Gastroesophageal sphincter (tissue), 4 donors: ENCODE measurements around the gene TRIM65. TPM values are rescaled to one million over a fixed set of nuclear protein-coding genes. Genes with fewer than 3 reads are reported as not detected.

ENCODE experiments used
- ATAC-seq: fragments of 150-250 bp; one replicate; pipeline ENCODE4 v1.9.1; 2016; ENCODE audit warnings: mild to moderate bottlenecking, moderate library complexity
- H3K27ac ChIP-seq, 4 donors: fragments of 200-600 bp; sonication (generic) in 3 of 4; 1 replicate in 3 of 4; 2 replicates in 1 of 4; pipeline ENCODE4 v1.5.1; 2016 to 2019
- H3K27me3 ChIP-seq: fragments of 200-600 bp; sonication (generic); one replicate; pipeline ENCODE4 v1.5.1; 2019
- H3K36me3 ChIP-seq, 2 donors: fragments of 200-600 bp; sonication (generic); one replicate each; pipeline ENCODE4 v1.5.1; 2019; ENCODE audit warnings: control low read depth in 1 of 2
- H3K4me1 ChIP-seq, 3 donors: fragments of 200-600 bp; sonication (generic); 1 replicate in 2 of 3; 2 replicates in 1 of 3; pipeline ENCODE4 v1.5.1; 2016 to 2019; ENCODE audit warnings: control low read depth in 2 of 3
- H3K4me3 ChIP-seq, 2 donors: fragments of 200-600 bp; sonication (generic); one replicate each; pipeline ENCODE4 v1.5.1; 2019; ENCODE audit warnings: mild to moderate bottlenecking in 1 of 2, moderate library complexity in 1 of 2
- H3K9me3 ChIP-seq, 3 donors: fragments of 200-600 bp; sonication (generic); one replicate each; pipeline ENCODE4 v1.5.1; 2017 to 2019; ENCODE audit warnings: control low read depth in 2 of 3
- EP300 ChIP-seq: sonication (generic); formaldehyde crosslinking; IDR thresholded peaks from one replicate; pipeline ENCODE4 v1.6.1; 2017; ENCODE audit warnings: antibody characterized with exemption, mild to moderate bottlenecking
- POLR2A ChIP-seq, 2 donors: fragments of 450-650 bp; IDR thresholded peaks; one replicate each; pipeline ENCODE4 v1.6.1; 2017; ENCODE audit warnings: antibody characterized with exemption in 2 of 2, mild to moderate bottlenecking in 2 of 2, moderate library complexity in 1 of 2
- POLR2AphosphoS5 ChIP-seq: sonication (generic); formaldehyde crosslinking; IDR thresholded peaks from one replicate; pipeline ENCODE4 v1.6.1; 2017; ENCODE audit warnings: antibody characterized with exemption
- WGBS, 2 donors: methylation state at CpG; one replicate each; pipeline ENCODE4 v1.1.5; 2018; ENCODE audit warnings: low coverage in 1 of 2; 5-methylcytosine and 5-hydroxymethylcytosine counted together
- total RNA-seq, 4 donors: library from RNA; depleted of rRNA; stranded (reverse); fragments of >200 nt; gene quantifications; one replicate each; pipeline ENCODE4 v1.1.0, GENCODE V29; 2016
- TF ChIP-seq, protein P1 (sequence below), 4 experiments: fragments of 200-600 bp in 2 of 4; fragments of 450-650 bp in 2 of 4; sonication (generic) in 1 of 4; IDR thresholded peaks; one replicate each; pipeline ENCODE4 v1.5.1; 2017 to 2019; ENCODE audit warnings: antibody characterized with exemption in 4 of 4, mild to moderate bottlenecking in 2 of 4, moderate library complexity in 2 of 4

Gene TRIM65
- total RNA-seq, 4 donors from 2014 or later = 18.7 to 34.4 (median 31.2) TPM

DNA sequence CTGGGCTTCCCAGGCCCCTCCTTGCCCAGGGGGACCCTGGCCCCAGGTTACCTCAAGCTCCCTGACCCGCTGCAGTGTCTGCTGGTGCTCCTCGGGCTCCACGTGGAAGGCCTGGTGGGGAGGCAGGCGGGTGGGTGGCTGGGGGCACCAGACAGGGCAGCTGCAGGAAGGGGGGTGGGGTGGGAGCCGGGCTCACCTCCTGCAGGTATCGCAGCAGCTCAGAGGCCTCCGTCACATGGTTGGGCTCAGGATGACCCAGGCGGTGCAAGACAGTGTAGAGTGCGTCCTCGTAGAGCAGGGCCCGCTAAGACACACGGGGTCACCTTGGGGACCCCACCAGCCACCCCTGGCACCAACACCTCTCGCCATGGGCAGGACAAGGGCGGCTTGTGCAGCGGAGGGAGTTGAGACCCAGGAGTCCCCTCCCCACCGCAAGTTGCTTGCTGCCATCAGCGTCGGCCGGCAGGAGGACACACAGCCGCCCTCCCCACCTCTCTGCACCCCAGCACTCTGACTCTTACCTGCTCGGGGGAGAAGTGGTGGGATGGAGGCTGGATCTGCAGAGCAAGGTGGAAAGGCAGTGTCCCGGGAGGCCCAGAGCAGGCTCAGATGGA lies 53.7 kb downstream of the TRIM65 start:
- no peak for ATAC-seq
- Histone ChIP-seq H3K36me3 (peaks cover 0 to 59% of the 10 kb centered on the region in 2 donors), H3K9me3 (no peaks in the 10 kb centered on the region), H3K27ac (peak overlapping the region in 1 of 4 donors; percentile 77), H3K4me3 (peak overlapping the region in 1 of 2 donors; percentile 33), H3K27me3 (no peaks in the 10 kb centered on the region), H3K4me1 (peaks cover 0 to 40% (median 22%) of the 10 kb centered on the region in 3 donors)
- no CpG with 5 or more reads among the region's 22 CpGs for WGBS, 2 donors
- no peak for TF ChIP-seq POLR2AphosphoS5
- no peak for TF ChIP-seq EP300
- TF ChIP-seq, protein P1, sequence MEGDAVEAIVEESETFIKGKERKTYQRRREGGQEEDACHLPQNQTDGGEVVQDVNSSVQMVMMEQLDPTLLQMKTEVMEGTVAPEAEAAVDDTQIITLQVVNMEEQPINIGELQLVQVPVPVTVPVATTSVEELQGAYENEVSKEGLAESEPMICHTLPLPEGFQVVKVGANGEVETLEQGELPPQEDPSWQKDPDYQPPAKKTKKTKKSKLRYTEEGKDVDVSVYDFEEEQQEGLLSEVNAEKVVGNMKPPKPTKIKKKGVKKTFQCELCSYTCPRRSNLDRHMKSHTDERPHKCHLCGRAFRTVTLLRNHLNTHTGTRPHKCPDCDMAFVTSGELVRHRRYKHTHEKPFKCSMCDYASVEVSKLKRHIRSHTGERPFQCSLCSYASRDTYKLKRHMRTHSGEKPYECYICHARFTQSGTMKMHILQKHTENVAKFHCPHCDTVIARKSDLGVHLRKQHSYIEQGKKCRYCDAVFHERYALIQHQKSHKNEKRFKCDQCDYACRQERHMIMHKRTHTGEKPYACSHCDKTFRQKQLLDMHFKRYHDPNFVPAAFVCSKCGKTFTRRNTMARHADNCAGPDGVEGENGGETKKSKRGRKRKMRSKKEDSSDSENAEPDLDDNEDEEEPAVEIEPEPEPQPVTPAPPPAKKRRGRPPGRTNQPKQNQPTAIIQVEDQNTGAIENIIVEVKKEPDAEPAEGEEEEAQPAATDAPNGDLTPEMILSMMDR (IDR thresholded peaks at IDR 0.05) = no peak
- no peak for TF ChIP-seq POLR2A (IDR thresholded peaks at IDR 0.05)

DNA sequence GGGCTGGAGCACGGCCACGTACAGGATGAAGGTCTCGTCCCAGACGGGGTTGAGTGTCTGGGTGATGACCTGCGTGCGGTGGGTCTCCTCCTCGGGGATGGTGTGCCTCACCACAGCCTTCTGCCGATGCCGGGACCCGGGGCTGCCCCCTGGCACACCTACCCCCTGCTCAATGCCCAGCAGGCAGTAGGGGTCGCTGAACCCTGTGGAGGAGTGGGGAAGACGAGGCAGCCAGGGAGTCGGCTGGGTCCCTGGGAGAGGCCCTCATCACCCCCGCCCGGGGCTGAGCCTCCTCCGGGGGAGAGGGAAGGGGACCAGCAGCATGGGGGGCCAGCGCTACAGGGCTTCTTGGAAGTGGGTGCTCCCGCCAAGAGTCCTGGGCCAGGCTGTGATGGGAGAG lies 54.3 kb downstream of the TRIM65 start:
- H3K4me1 ChIP-seq = peaks cover 0 to 33% (median 16%) of the 10 kb centered on the region in 3 donors
- H3K9me3 ChIP-seq = no peaks in the 10 kb centered on the region
- ATAC-seq = no peak
- no CpG with 5 or more reads among the region's 18 CpGs for WGBS, 2 donors
- no peak overlapping the region for H3K4me3 ChIP-seq
- peaks cover 0 to 58% of the 10 kb centered on the region in 2 donors for H3K36me3 ChIP-seq
- H3K27ac ChIP-seq = peak overlapping the region in 1 of 4 donors; percentile 77
- no peaks in the 10 kb centered on the region for H3K27me3 ChIP-seq
- TF ChIP-seq POLR2A (IDR thresholded peaks at IDR 0.05) = no peak
- TF ChIP-seq POLR2AphosphoS5 = no peak
- TF ChIP-seq EP300 = no peak
- TF ChIP-seq, protein P1 (IDR thresholded peaks at IDR 0.05) = no peak

DNA sequence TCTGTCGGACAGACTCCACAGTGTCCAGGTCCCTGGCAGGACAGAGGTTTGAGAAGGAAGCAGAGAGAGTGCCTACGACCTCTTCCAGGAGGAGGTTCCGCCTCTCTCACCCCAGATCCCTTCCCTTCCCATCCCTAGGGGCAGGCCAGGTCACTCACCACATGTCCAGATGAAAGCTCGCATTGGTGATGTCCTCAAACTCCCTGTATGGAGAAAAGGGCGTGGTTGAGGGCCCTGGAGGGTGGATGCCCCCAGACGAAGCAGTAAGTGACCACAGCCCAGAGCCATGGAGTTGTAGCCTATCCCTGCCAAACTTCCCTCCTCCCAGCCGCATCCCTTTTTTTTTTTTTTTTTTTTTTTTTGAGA lies 56.0 kb downstream of the TRIM65 start:
- no peak for ATAC-seq
- H3K4me1 ChIP-seq = peaks cover 0 to 19% (median 15%) of the 10 kb centered on the region in 3 donors
- TF ChIP-seq POLR2AphosphoS5 (no peak), EP300 (no peak), POLR2A (IDR thresholded peaks at IDR 0.05) (no peak)
- TF ChIP-seq, protein P1 (IDR thresholded peaks at IDR 0.05) = no peak
- H3K27me3 ChIP-seq = no peaks in the 10 kb centered on the region
- H3K4me3 ChIP-seq = no peak overlapping the region
- no peaks in the 10 kb centered on the region for H3K9me3 ChIP-seq
- H3K27ac ChIP-seq = no peak overlapping the region
- WGBS, 2 donors = 72% methylated on average over 2 of the region's 7 CpGs; no CpG with 5 or more reads in 1 of the 2 donors
- peaks cover 0 to 54% of the 10 kb centered on the region in 2 donors for H3K36me3 ChIP-seq

DNA sequence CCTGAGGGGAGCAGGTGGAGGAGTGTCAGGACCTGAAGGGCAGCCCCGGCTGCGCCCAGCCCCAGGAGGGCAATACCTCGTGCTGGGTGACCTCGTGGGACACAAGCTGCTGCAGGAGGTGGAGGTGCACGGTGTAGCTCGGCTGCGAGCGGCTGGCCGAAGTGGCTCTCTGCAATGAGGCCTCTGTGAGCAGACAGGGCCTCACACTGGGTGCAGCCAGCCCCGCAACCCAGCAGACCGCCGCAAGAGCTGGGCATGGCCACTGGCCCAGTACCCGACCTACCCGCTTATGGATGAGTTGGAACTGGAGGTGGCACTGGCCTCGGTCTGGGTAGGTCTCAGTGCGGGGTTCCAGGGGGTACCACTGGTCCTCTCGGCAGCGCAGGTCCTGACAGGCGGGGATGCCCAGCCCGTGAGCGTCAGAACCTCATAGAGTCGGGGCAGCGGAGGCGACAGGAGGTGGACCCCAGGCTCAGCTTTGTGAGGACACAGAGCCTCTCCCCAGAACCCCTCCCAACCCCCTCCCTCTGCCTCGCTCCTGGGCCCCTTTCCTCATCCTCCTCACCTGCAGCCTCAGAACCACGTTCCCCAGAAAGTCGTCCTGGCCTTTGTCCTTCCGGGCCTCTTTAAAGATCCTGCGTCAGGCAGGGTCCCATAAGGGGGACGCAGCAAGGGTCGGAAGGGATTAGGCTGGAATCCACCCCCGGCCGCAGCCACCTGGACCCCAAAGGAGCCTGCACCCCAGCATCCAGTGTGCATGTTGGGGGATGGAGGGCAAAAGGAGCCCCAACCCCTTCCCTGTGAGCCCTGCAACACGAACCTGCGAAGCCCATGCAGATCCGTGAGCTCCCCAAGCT lies 56.6 kb downstream of the TRIM65 start:
- Histone ChIP-seq H3K9me3 (no peaks in the 10 kb centered on the region), H3K36me3 (peaks cover 0 to 54% of the 10 kb centered on the region in 2 donors), H3K4me1 (peaks cover 0 to 19% (median 9%) of the 10 kb centered on the region in 3 donors), H3K27ac (no peak overlapping the region), H3K4me3 (no peak overlapping the region), H3K27me3 (no peaks in the 10 kb centered on the region)
- no peak for TF ChIP-seq POLR2A (IDR thresholded peaks at IDR 0.05)
- 76 to 100% methylated on average over 1 to 7 of the region's 36 CpGs for WGBS, 2 donors
- no peak for ATAC-seq

Other genes starting within 250 kb of the TRIM65 start
- gene RECQL5, start 229.8 kb downstream of the TRIM65 start, total RNA-seq = 10 to 100 TPM in 3 of 4 donors, 1 to 10 TPM in 1; 6.4 to 15.1 (median 13.6) TPM
- gene SAP30BP, start 229.6 kb downstream of the TRIM65 start, total RNA-seq = 10 to 100 TPM; 68.2 to 87.2 (median 77.2) TPM
- gene ITGB4, start 175.5 kb downstream of the TRIM65 start, total RNA-seq = 10 to 100 TPM; 31.1 to 66.3 (median 41.8) TPM
- gene GALK1, start 131.8 kb downstream of the TRIM65 start, total RNA-seq = 10 to 100 TPM; 13.7 to 23.2 (median 20.4) TPM
- 10 to 100 TPM in 3 of 4 donors, 1 to 10 TPM in 1; 9.8 to 41.6 (median 21.0) TPM for gene UNK, start 112.1 kb downstream of the TRIM65 start, total RNA-seq
- gene UNC13D, start 52.5 kb downstream of the TRIM65 start, total RNA-seq = 10 to 100 TPM in 1 of 4 donors, 1 to 10 TPM in 3; 2.6 to 10.8 (median 5.6) TPM
- gene WBP2, start 41.6 kb downstream of the TRIM65 start, total RNA-seq = 10 to 100 TPM; 50.0 to 83.9 (median 57.6) TPM
- gene TRIM47, start 18.4 kb downstream of the TRIM65 start, total RNA-seq = 100 to 1,000 TPM in 1 of 4 donors, 10 to 100 TPM in 3; 21.0 to 146 (median 40.8) TPM
- 10 to 100 TPM; 18.4 to 69.6 (median 44.3) TPM for gene MRPL38, start 7.9 kb upstream of the TRIM65 start, total RNA-seq
- gene FBF1, start 44.1 kb upstream of the TRIM65 start, total RNA-seq = 10 to 100 TPM in 1 of 4 donors, 1 to 10 TPM in 3; 4.6 to 20.2 (median 7.7) TPM
- gene ACOX1, start 82.2 kb upstream of the TRIM65 start, total RNA-seq = 10 to 100 TPM; 45.9 to 63.4 (median 54.2) TPM
- 10 to 100 TPM in 1 of 4 donors, 1 to 10 TPM in 3; 6.7 to 12.8 (median 7.9) TPM for gene TEN1, start 82.3 kb upstream of the TRIM65 start, total RNA-seq
- 1 to 10 TPM in 3 of 4 donors, not detected in 1; 1.2 to 5.6 (median 2.3) TPM for gene CDK3, start 103.9 kb upstream of the TRIM65 start, total RNA-seq
- gene EVPL, start 130.4 kb upstream of the TRIM65 start, total RNA-seq = 1 to 10 TPM; 1.3 to 6.1 (median 3.1) TPM
- 10 to 100 TPM; 43.0 to 63.8 (median 48.7) TPM for gene SRP68, start 175.6 kb upstream of the TRIM65 start, total RNA-seq
- not detected for gene GALR2, start 177.8 kb upstream of the TRIM65 start, total RNA-seq
- gene ZACN, start 182.2 kb upstream of the TRIM65 start, total RNA-seq = not detected
- 100 to 1,000 TPM in 1 of 4 donors, 10 to 100 TPM in 3; 69.3 to 107 (median 83.9) TPM for gene EXOC7, start 206.8 kb upstream of the TRIM65 start, total RNA-seq
- not detected for gene FOXJ1, start 244.3 kb upstream of the TRIM65 start, total RNA-seq